ENCODE results near the gene ASB8.

GRCh38 chr12:48193623-48194022, 36.3 kb upstream of the ASB8 start:
- no peak for TF ChIP-seq POLR2A (IDR thresholded peaks at IDR 0.05)
- TF ChIP-seq CTCF (IDR thresholded peaks at IDR 0.05 in 8 of 11, conservative IDR thresholded peaks at IDR 0.05 in 3 of 11), result no peak
- no peak for TF ChIP-seq POLR2AphosphoS5 (IDR thresholded peaks at IDR 0.05)

Measured in spleen (tissue), 7 donors.